ENCODE data around the gene RSAD1.

Gene RSAD1

DNA sequence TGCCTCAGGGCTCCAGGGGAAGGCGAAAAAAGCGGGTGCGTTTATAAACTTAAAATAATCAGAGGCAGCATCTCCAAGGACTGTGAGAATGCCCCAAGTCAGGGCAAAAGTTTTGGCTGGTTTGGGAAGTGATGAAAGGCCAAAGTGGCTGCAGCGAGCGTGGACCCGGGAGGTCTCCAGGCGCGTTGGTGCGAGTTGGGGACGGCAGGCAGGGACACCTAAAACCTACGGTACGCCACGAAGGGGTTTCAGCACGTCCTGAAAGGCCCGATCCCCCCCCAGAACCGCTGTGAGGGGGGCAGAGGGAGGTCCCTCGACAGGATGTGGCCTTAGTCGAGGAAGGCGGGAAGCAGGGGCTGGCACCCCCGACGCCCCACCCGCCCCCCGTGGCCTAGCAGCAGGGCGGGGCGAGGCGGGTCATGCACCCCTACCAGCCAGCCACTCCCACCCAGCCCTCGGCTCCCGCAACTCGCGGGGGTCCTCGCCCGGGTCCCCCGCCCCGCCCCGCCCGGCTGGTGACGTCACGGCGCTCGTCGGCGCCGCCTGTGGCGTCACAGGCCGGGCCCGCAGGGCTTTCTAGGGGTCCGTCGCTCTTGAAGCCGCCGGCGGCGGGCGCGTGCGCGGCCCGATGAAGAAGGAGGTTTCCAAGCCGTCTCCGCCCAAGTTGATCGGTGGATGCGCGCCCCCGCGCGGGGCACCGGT lies 29.4 kb downstream of the RSAD1 start, which contains the start of gene MYCBPAP:
Gene MYCBPAP (plus strand): TSS at position 569 of the 702 bp plus-strand sequence. CDS start 236 bp downstream, outside the sequence.
- no peaks in the 10 kb centered on the region for H3K27me3 ChIP-seq (ENCODE audit: insufficient read depth, poor library complexity, severe bottlenecking)
- H3K27ac ChIP-seq (ENCODE audit: poor library complexity, severe bottlenecking), result no peak within 1 kb of the TSS
- no peaks in the 10 kb centered on the region for H3K9me3 ChIP-seq (ENCODE audit: severe bottlenecking)
- DNase-seq (ENCODE audit: low spot score) (no peak), ATAC-seq (ENCODE audit: low read depth) (peak; percentile 19; the same call in 1 of the 3 replicates)
- H3K36me3 ChIP-seq (ENCODE audit: low read depth), result no peaks in the 10 kb centered on the region
- peaks cover 16% of the 10 kb centered on the region for H3K4me1 ChIP-seq (ENCODE audit: insufficient read depth, poor library complexity, severe bottlenecking)
- H3K4me3 ChIP-seq (ENCODE audit: severe bottlenecking), result peak within 1 kb of the TSS; percentile 23
- TF ChIP-seq, protein P1, sequence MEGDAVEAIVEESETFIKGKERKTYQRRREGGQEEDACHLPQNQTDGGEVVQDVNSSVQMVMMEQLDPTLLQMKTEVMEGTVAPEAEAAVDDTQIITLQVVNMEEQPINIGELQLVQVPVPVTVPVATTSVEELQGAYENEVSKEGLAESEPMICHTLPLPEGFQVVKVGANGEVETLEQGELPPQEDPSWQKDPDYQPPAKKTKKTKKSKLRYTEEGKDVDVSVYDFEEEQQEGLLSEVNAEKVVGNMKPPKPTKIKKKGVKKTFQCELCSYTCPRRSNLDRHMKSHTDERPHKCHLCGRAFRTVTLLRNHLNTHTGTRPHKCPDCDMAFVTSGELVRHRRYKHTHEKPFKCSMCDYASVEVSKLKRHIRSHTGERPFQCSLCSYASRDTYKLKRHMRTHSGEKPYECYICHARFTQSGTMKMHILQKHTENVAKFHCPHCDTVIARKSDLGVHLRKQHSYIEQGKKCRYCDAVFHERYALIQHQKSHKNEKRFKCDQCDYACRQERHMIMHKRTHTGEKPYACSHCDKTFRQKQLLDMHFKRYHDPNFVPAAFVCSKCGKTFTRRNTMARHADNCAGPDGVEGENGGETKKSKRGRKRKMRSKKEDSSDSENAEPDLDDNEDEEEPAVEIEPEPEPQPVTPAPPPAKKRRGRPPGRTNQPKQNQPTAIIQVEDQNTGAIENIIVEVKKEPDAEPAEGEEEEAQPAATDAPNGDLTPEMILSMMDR (IDR thresholded peaks at IDR 0.05; ENCODE audit: poor library complexity, severe bottlenecking), result peak; percentile 10

DNA sequence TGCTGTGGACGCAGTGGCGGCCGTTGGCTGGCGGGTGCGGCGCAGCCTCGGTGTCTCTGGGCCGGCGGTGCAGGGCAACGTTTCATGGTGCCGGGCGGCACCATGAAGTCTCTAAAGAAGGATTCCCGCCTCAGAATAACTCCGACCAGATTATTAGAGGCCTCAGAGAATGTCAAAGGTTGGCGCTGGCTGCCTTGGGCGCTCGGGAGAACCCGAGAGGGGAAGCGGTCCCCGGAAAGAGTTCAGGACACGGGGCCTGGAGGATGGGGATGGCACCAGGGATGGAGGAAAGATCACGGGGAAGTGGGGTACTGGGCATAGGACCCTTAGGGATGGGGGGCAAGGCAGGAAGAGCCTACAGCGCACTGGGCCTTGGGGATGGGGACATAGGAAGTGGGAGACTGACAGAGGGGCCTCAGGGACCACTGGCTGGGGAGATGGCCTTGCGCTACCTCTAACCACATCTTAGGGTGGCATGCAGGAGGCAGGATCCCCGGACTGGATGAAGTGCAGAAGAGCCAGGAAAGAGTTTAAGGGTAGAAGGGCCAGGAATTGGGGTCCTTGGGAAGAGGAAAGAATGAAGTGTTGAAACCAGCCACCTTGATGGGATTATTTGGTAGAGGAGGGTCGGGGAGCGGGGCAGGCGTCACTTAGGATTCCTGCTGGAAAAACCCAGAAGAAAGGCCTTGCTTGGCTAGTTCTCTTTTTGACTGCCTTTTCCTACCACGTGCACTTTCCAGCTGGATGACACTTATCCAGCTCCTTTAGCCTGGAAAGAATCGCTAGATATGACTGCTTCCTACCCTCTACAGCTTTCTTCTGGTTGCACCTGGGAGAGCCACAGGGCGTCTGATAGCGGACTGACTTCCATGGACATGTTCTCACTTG lies 30.2 kb downstream of the RSAD1 start:
- no peak overlapping the region for H3K27ac ChIP-seq (ENCODE audit: poor library complexity, severe bottlenecking)
- no peak for ATAC-seq (ENCODE audit: low read depth)
- H3K27me3 ChIP-seq (ENCODE audit: insufficient read depth, poor library complexity, severe bottlenecking), result no peaks in the 10 kb centered on the region
- no peak for DNase-seq (ENCODE audit: low spot score)
- peaks cover 13% of the 10 kb centered on the region for H3K4me1 ChIP-seq (ENCODE audit: insufficient read depth, poor library complexity, severe bottlenecking)
- H3K4me3 ChIP-seq (ENCODE audit: severe bottlenecking), result peak overlapping the region; percentile 23
- no peaks in the 10 kb centered on the region for H3K36me3 ChIP-seq (ENCODE audit: low read depth)
- TF ChIP-seq, protein P1 (IDR thresholded peaks at IDR 0.05; ENCODE audit: poor library complexity, severe bottlenecking), result no peak
- H3K9me3 ChIP-seq (ENCODE audit: severe bottlenecking), result no peaks in the 10 kb centered on the region

DNA sequence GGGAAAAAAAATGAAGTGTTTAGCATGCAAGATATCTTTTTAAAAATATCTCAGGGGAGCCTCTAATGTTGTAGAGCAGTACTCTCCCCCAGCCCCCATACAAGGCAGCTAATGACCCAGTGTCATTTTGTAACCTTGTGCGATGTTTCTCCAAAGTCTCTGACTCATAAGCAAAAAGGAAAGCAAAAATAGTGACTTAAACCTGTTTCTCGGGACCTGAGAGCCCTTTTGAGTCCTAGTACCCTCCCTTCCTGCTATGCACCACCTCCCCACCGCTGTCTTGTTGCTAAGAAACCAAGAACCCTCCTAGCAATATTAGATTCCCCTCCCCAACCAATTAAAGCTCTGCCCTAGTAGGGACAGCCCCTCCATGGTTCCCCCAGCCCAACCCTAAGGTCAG lies 32.4 kb downstream of the RSAD1 start:
- ATAC-seq (ENCODE audit: low read depth) (no peak; the same call in 2 of the 3 replicates), DNase-seq (ENCODE audit: low spot score) (no peak)
- no peak overlapping the region for H3K4me3 ChIP-seq (ENCODE audit: severe bottlenecking)

DNA sequence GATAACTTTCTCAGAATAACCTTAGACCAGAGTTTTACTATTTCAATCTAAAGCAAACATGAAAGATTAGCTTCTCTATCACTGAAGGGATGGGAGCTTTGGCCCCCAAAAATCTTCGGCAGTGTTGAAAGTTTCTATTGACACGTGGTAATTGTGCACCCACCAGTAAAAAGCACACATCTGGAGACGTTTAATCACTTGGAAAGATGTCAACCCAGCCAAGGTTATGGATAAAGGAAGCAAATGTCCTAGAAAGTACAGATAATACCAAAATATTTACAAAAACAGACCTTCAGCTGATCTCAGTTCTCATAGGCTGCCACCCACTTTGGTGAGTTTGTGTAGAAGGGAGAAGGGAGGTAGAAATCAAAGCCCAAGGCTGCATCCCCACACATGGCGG lies 34.8 kb downstream of the RSAD1 start:
- H3K36me3 ChIP-seq (ENCODE audit: low read depth), result no peaks in the 10 kb centered on the region
- ATAC-seq (ENCODE audit: low read depth), result no peak
- TF ChIP-seq, protein P1 (IDR thresholded peaks at IDR 0.05; ENCODE audit: poor library complexity, severe bottlenecking), result no peak
- no peaks in the 10 kb centered on the region for H3K27me3 ChIP-seq (ENCODE audit: insufficient read depth, poor library complexity, severe bottlenecking)
- no peak overlapping the region for H3K27ac ChIP-seq (ENCODE audit: poor library complexity, severe bottlenecking)
- H3K4me3 ChIP-seq (ENCODE audit: severe bottlenecking), result no peak overlapping the region
- H3K4me1 ChIP-seq (ENCODE audit: insufficient read depth, poor library complexity, severe bottlenecking), result peaks cover 34% of the 10 kb centered on the region
- no peak for DNase-seq (ENCODE audit: low spot score)
- H3K9me3 ChIP-seq (ENCODE audit: severe bottlenecking), result no peaks in the 10 kb centered on the region

More for the DNA sequence above, 32.4 kb downstream of the RSAD1 start:
- Histone ChIP-seq H3K36me3 (ENCODE audit: low read depth) (no peaks in the 10 kb centered on the region), H3K27ac (ENCODE audit: poor library complexity, severe bottlenecking) (no peak overlapping the region), H3K4me1 (ENCODE audit: insufficient read depth, poor library complexity, severe bottlenecking) (peaks cover 16% of the 10 kb centered on the region), H3K27me3 (ENCODE audit: insufficient read depth, poor library complexity, severe bottlenecking) (no peaks in the 10 kb centered on the region), H3K9me3 (ENCODE audit: severe bottlenecking) (no peaks in the 10 kb centered on the region)
- TF ChIP-seq, protein P1 (IDR thresholded peaks at IDR 0.05; ENCODE audit: poor library complexity, severe bottlenecking), result no peak
